ENCODE measurements around the gene CYLD.

CYLD gene

GRCh38 chr16:50796829-50797228 lies 54.9 kb downstream of the CYLD start:
- Histone ChIP-seq H3K9me3 (ENCODE audit: severe bottlenecking) (no peaks in the 10 kb centered on the region), H3K27ac (no peak overlapping the region), H3K27me3 (ENCODE audit: insufficient read depth, low read depth, severe bottlenecking) (no peaks in the 10 kb centered on the region), H3K4me3 (ENCODE audit: low read depth, low read length) (no peak overlapping the region), H3K36me3 (peaks cover 4% of the 10 kb centered on the region)
- no peak for DNase-seq
- TF ChIP-seq CTCF (IDR thresholded peaks at IDR 0.05; ENCODE audit: low read depth, low read length) = no peak

GRCh38 chr16:50797456-50797855 lies 55.6 kb downstream of the CYLD start:
- no peak overlapping the region for H3K4me3 ChIP-seq (ENCODE audit: low read depth, low read length)
- TF ChIP-seq CTCF (IDR thresholded peaks at IDR 0.05; ENCODE audit: low read depth, low read length) = no peak
- H3K27me3 ChIP-seq (ENCODE audit: insufficient read depth, low read depth, severe bottlenecking) = no peaks in the 10 kb centered on the region
- no peaks in the 10 kb centered on the region for H3K9me3 ChIP-seq (ENCODE audit: severe bottlenecking)
- H3K36me3 ChIP-seq = peaks cover 4% of the 10 kb centered on the region
- no peak overlapping the region for H3K27ac ChIP-seq
- DNase-seq = no peak

- no peak for DNase-seq
- Histone ChIP-seq H3K36me3 (no peaks in the 10 kb centered on the region), H3K27ac (no peak overlapping the region), H3K27me3 (ENCODE audit: insufficient read depth, low read depth, severe bottlenecking) (no peaks in the 10 kb centered on the region), H3K9me3 (ENCODE audit: severe bottlenecking) (no peaks in the 10 kb centered on the region), H3K4me3 (ENCODE audit: low read depth, low read length) (no peak overlapping the region)
- no peak for TF ChIP-seq CTCF (IDR thresholded peaks at IDR 0.05; ENCODE audit: low read depth, low read length)
Measured at GRCh38 chr16:50800074-50800473, 58.2 kb downstream of the CYLD start.

- no peaks in the 10 kb centered on the region for H3K36me3 ChIP-seq
- H3K4me3 ChIP-seq (ENCODE audit: low read depth, low read length) = no peak overlapping the region
- no peak for TF ChIP-seq CTCF (IDR thresholded peaks at IDR 0.05; ENCODE audit: low read depth, low read length)
- H3K9me3 ChIP-seq (ENCODE audit: severe bottlenecking) = no peaks in the 10 kb centered on the region
- H3K27ac ChIP-seq = no peak overlapping the region
- H3K27me3 ChIP-seq (ENCODE audit: insufficient read depth, low read depth, severe bottlenecking) = no peaks in the 10 kb centered on the region
- no peak for DNase-seq
Measured at GRCh38 chr16:50801036-50801435, 59.1 kb downstream of the CYLD start.

GRCh38 chr16:50802000-50802399 lies 60.1 kb downstream of the CYLD start:
- no peak for TF ChIP-seq CTCF (IDR thresholded peaks at IDR 0.05; ENCODE audit: low read depth, low read length)
- Histone ChIP-seq H3K36me3 (no peaks in the 10 kb centered on the region), H3K27me3 (ENCODE audit: insufficient read depth, low read depth, severe bottlenecking) (no peaks in the 10 kb centered on the region), H3K9me3 (ENCODE audit: severe bottlenecking) (no peaks in the 10 kb centered on the region), H3K27ac (no peak overlapping the region), H3K4me3 (ENCODE audit: low read depth, low read length) (no peak overlapping the region)
- DNase-seq = no peak

- DNase-seq = no peak
- no peaks in the 10 kb centered on the region for H3K9me3 ChIP-seq (ENCODE audit: severe bottlenecking)
Measured at GRCh38 chr16:50802961-50803360, 61.1 kb downstream of the CYLD start.

More at GRCh38 chr16:50802961-50803360, 61.1 kb downstream of the CYLD start:
- H3K27me3 ChIP-seq (ENCODE audit: insufficient read depth, low read depth, severe bottlenecking) = no peaks in the 10 kb centered on the region
- no peaks in the 10 kb centered on the region for H3K36me3 ChIP-seq
- no peak overlapping the region for H3K4me3 ChIP-seq (ENCODE audit: low read depth, low read length)
- H3K27ac ChIP-seq = no peak overlapping the region
- TF ChIP-seq CTCF (IDR thresholded peaks at IDR 0.05; ENCODE audit: low read depth, low read length) = no peak

Data from WERI-Rb-1 (cell line).